Left renal pelvis (tissue), 4 donors: ENCODE measurements around the gene CITED1. TPM values are rescaled to one million over a fixed set of nuclear protein-coding genes. Genes with fewer than 3 reads are reported as not detected.

ENCODE experiments used
- DNase-seq, 4 donors: peaks; one replicate each; pipeline ENCODE4 v3.0.0-alpha.2; 2013; ENCODE audit warnings: low read depth in 4 of 4, low spot score in 3 of 4
- polyA plus RNA-seq, 4 donors: library from polyadenylated mRNA; unstranded; fragments of 120-200 nt; gene quantifications; one replicate each; pipeline ENCODE4 v1.2.1, GENCODE V29; 2013; ENCODE audit not compliant: insufficient read length in 4 of 4

The CITED1 gene
- polyA plus RNA-seq, 4 donors = 11.1 to 19.7 (median 15.9) TPM

GRCh38 chrX:72271812-72272211 lies 33.9 kb downstream of the CITED1 start:
- DNase-seq = no peak

GRCh38 chrX:72271091-72271788 lies 34.5 kb downstream of the CITED1 start:
- DNase-seq = no peak

GRCh38 chrX:72270316-72270866 lies 35.3 kb downstream of the CITED1 start:
- DNase-seq = no peak

- no peak for DNase-seq
Observed at GRCh38 chrX:72269671-72270251, 36.0 kb downstream of the CITED1 start.

GRCh38 chrX:72268597-72269365 lies 36.9 kb downstream of the CITED1 start:
- no peak for DNase-seq

GRCh38 chrX:72265263-72265662 lies 40.5 kb downstream of the CITED1 start:
- no peak for DNase-seq

GRCh38 chrX:72262077-72262476 lies 43.6 kb downstream of the CITED1 start:
- DNase-seq = no peak

GRCh38 chrX:72260448-72260847 lies 45.3 kb downstream of the CITED1 start:
- DNase-seq = no peak

- no peak for DNase-seq
Observed at GRCh38 chrX:72258174-72258573, 47.5 kb downstream of the CITED1 start.

GRCh38 chrX:72255864-72256263 lies 49.9 kb downstream of the CITED1 start:
- DNase-seq = no peak

- no peak for DNase-seq
Observed at GRCh38 chrX:72255445-72255844, 50.3 kb downstream of the CITED1 start.

GRCh38 chrX:72254816-72255215 lies 50.9 kb downstream of the CITED1 start:
- DNase-seq = no peak

GRCh38 chrX:72253686-72254085 lies 52.0 kb downstream of the CITED1 start:
- DNase-seq = no peak

Other genes with a start within 250 kb of the CITED1 start
- 10 to 100 TPM; 22.9 to 28.2 (median 24.4) TPM for gene RTL5, start 174.0 kb downstream of the CITED1 start, polyA plus RNA-seq
- 10 to 100 TPM; 31.0 to 59.1 (median 43.8) TPM for gene PIN4, start 124.2 kb downstream of the CITED1 start, polyA plus RNA-seq
- gene ERCC6L, start 66.9 kb downstream of the CITED1 start, polyA plus RNA-seq = 1 to 10 TPM; 3.9 to 5.5 (median 4.3) TPM
- 1,000 to 10,000 TPM; 1,419 to 1,753 (median 1,540) TPM for gene RPS4X, start 28.7 kb downstream of the CITED1 start, polyA plus RNA-seq